ENCODE measurements around the gene NKD2. TPM values are rescaled to one million over a fixed set of nuclear protein-coding genes. Genes with fewer than 3 reads are reported as not detected.

NKD2 gene
- total and polyA plus RNA-seq, 2 experiments from 2014 or later: 9.0 to 11.9 TPM

- TF ChIP-seq JUNB (IDR thresholded peaks at IDR 0.05; ENCODE audit: unreplicated experiment) (no peak), CTCF (conservative IDR thresholded peaks at IDR 0.05; ENCODE audit: low read depth in 2 of 2) (no peak)
Measured at GRCh38 chr5:976849-977751, 31.5 kb upstream of the NKD2 start (continued).

- no peaks in the 10 kb centered on the region for H3K9me3 Mint-ChIP-seq
- no peak for DNase-seq (ENCODE audit: low spot score)
- H3K4me1 Mint-ChIP-seq: peaks cover 5% of the 10 kb centered on the region; the same call in 2 of the 3 replicates
- TF ChIP-seq STAT1 (IDR thresholded peaks at IDR 0.05; ENCODE audit: unreplicated experiment) (no peak), EZH2phosphoT487 (IDR thresholded peaks at IDR 0.05; ENCODE audit: unreplicated experiment) (no peak), REST (IDR thresholded peaks at IDR 0.05; ENCODE audit: unreplicated experiment) (no peak), JUNB (IDR thresholded peaks at IDR 0.05; ENCODE audit: unreplicated experiment) (no peak), ETS1 (IDR thresholded peaks at IDR 0.05) (no peak), EZH2 (IDR thresholded peaks at IDR 0.05; ENCODE audit: low read depth, unreplicated experiment) (no peak), CREB1 (CRISPR knock-in tag; IDR thresholded peaks at IDR 0.05; ENCODE audit: low read depth) (no peak), ZNF331 (CRISPR knock-in tag; IDR thresholded peaks at IDR 0.05; ENCODE audit: low read depth) (no peak), ZNF114 (CRISPR knock-in tag; IDR thresholded peaks at IDR 0.05) (no peak), CTCF (conservative IDR thresholded peaks at IDR 0.05; ENCODE audit: low read depth in 2 of 2) (no peak), NANOG (IDR thresholded peaks at IDR 0.05; ENCODE audit: borderline replicate concordance) (no peak), POLR2AphosphoS5 (IDR thresholded peaks at IDR 0.05; ENCODE audit: low read depth) (no peak)
Measured at GRCh38 chr5:978054-978453, 30.5 kb upstream of the NKD2 start.

More at GRCh38 chr5:978054-978453, 30.5 kb upstream of the NKD2 start:
- no peaks in the 10 kb centered on the region for H3K4me1 ChIP-seq (ENCODE audit: insufficient read depth)
- Mint-ChIP-seq H3K36me3 (ENCODE audit: low read depth) (no peaks in the 10 kb centered on the region), H3K27ac (no peak overlapping the region), H3K4me3 (no peak overlapping the region), H3K27me3 (ENCODE audit: insufficient read depth, low read depth, poor library complexity) (peaks cover 10% of the 10 kb centered on the region)
- no peaks in the 10 kb centered on the region for H3K27me3 ChIP-seq (ENCODE audit: insufficient read depth)
- no peaks in the 10 kb centered on the region for H3K36me3 ChIP-seq (ENCODE audit: insufficient read depth)
- H3K4me3 ChIP-seq: no peak overlapping the region
- no peak overlapping the region for H3K4me2 ChIP-seq
- no peaks in the 10 kb centered on the region for H3F3A ChIP-seq (replicated peaks; ENCODE audit: low read depth)
- H4K20me1 ChIP-seq (replicated peaks; ENCODE audit: insufficient read depth): no peaks in the 10 kb centered on the region
- no peak overlapping the region for H2AFZ ChIP-seq
- no peaks in the 10 kb centered on the region for H3K9me2 ChIP-seq (ENCODE audit: insufficient read depth)
- no peak overlapping the region for H3K27ac ChIP-seq (ENCODE audit: low read depth)
- no peaks in the 10 kb centered on the region for H3K79me2 ChIP-seq (replicated peaks; ENCODE audit: insufficient read depth)
- no peak for ATAC-seq

All from GM23338 (cell line).